Activated CD8-positive, alpha-beta memory T cell treated with anti-CD3 and anti-CD28 coated beads for 36 hours (primary cell): ENCODE measurements around the gene PDPK1. TPM values are rescaled to one million over a fixed set of nuclear protein-coding genes. Genes with fewer than 3 reads are reported as not detected.
"Not testable (repeated sequence)": the region's sequence is repeated elsewhere in the genome, so short reads cannot be mapped to it uniquely, and the experiment has no call there.

Source experiments
- CTCF ChIA-PET: fragments of 350-600 bp; sonication (Branson Sonifier 250); formaldehyde crosslinking; loops from one replicate; lab custom pipeline; 2021; ENCODE audit warnings: antibody characterized with exemption; lab: Charles Lee
- POLR2A ChIA-PET: fragments of 350-600 bp; sonication (Branson Sonifier 250); formaldehyde crosslinking; loops from one replicate; lab custom pipeline; 2021; ENCODE audit warnings: antibody characterized with exemption; lab: Charles Lee
- total RNA-seq, 2 experiments: library from RNA; stranded (reverse); gene quantifications; one replicate each; pipeline ENCODE4 v1.2.3, GENCODE V29; 2021

PDPK1 gene
- total RNA-seq, 2 experiments from 2014 or later: 47.9 to 49.2 TPM

GRCh38 chr16:2598133-2598641, 60.4 kb downstream of the PDPK1 start:
- ChIA-PET CTCF (no interaction called here), POLR2A (no interaction called here)

- CTCF ChIA-PET: no interaction called here
- POLR2A ChIA-PET: no interaction called here
Measured at GRCh38 chr16:2598723-2599122, 60.9 kb downstream of the PDPK1 start.

GRCh38 chr16:2599165-2599564, 61.3 kb downstream of the PDPK1 start:
- CTCF ChIA-PET, POLR2A ChIA-PET: not testable (repeated sequence)

GRCh38 chr16:2599785-2600184, 62.0 kb downstream of the PDPK1 start:
- CTCF ChIA-PET, POLR2A ChIA-PET: not testable (repeated sequence)

DNA sequence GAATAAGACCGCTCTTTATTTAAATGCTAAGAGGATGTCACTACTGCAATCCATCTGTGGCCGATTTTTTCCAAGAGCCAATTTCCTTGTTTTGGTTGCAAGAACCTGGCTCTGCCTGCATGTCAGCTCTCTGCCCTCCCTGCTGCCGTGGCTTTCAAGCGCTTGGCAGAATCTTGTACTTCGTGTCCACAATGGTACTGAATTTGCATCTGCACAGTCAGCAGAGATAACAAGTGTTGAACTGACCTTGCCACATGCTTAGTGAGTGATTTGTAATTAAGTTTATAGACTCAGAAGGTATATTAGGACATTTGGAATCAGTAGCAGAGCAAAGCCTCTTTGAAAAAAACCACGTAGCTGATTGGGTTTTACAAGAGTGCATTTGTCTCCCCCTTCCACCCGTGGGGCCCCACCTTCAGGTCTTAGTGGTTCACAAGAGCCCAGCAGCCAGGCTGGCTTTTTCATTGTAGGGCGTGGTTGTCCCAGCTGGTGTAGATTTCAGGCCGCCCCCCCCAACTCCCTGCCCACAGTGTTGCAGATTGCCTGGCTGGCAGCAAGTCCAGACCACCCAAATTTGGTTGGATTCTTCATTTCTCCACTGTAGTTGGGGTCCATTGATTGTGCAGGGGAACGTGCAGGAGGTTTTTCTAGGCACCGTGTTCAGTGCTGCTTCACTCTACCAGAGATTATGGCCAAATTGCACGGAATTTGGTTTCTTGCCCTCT, 63.6 kb downstream of the PDPK1 start:
- POLR2A ChIA-PET, CTCF ChIA-PET: not testable (repeated sequence)

GRCh38 chr16:2602175-2602574, 64.4 kb downstream of the PDPK1 start:
- CTCF ChIA-PET: interaction anchor here (1.5 kb wide), 1 partner anchor 62 kb away, joined by 4 read pairs; no protein-coding TSS in a partner anchor
- POLR2A ChIA-PET: not testable (repeated sequence)

DNA sequence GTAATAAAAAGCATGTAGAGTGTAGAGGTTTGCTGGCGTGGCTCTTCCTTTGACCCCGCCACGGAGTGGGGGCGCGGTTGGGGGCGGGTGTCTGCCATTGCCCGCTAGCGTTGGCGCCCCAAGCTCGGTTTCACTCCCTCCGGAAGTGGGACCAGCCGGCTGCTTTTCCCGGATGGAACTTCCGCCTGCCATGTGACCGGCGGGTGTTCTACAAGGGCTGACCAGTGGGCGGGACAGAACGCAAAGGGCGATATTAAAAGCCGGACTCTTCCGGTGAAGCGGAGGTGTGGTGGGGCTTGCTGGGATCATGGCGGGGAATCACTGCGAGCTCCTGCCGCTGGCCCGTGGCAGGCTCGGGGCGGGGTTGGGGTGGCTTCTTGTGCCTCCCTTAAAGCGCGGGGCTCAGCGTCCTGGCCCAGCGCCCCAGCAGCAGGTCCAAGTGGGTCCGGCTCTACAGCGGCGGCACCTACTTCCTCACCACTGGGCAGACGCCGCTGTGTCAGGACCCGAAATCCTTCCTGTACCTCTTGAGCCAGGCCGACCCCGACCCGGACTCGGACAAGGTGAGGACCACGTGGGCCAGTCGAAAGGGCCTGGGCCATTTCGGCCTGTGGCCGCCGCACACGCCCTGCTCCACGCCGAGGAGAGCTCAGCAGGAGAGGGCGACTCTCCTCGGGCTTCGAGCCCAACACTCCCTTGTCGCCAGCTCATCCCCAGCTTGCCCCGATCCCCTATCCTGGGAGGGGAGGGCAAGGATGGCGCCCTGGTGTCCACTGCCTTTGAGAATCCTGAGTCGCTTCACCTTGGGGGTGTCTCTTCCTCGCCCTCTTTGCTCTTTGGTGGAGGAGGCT, 65.6 kb downstream of the PDPK1 start:
- ChIA-PET CTCF (interaction anchor here (1.0 to 1.5 kb wide), 2 partner anchors 61 to 71 kb away, joined by 3 to 4 read pairs; no protein-coding TSS in a partner anchor), POLR2A (interaction anchor here (1.0 kb wide), 1 partner anchor 143 kb away, joined by 4 read pairs; the partner anchor contains the start of gene TEDC2)

DNA sequence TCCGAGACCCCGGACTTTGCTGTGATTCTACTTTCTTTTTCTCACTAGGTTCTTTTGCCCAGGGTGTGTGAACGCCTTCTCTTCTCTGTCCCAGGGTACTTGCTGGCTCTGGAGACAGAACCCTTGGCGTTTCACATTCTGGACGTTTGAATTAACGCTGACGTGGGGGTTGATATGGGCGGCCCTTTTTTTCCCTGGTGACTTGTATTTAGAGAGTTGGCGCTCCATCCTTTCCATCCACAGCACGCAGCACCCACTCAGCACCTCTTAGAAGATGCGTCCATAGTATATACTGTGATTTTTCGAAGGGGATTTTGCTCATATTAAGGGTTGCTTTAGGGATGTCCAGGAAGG, 66.2 kb downstream of the PDPK1 start:
- CTCF ChIA-PET: not testable (repeated sequence)

GRCh38 chr16:2606820-2607219, 69.0 kb downstream of the PDPK1 start:
- CTCF ChIA-PET, POLR2A ChIA-PET: not testable (repeated sequence)

More for the DNA sequence above, 66.2 kb downstream of the PDPK1 start:
- POLR2A ChIA-PET: not testable (repeated sequence)

GRCh38 chr16:2609345-2609744, 71.5 kb downstream of the PDPK1 start:
- POLR2A ChIA-PET: interaction anchor here (0.5 kb wide), 1 partner anchor 316 kb away, joined by 3 read pairs; no protein-coding TSS in a partner anchor
- CTCF ChIA-PET: not testable (repeated sequence)

DNA sequence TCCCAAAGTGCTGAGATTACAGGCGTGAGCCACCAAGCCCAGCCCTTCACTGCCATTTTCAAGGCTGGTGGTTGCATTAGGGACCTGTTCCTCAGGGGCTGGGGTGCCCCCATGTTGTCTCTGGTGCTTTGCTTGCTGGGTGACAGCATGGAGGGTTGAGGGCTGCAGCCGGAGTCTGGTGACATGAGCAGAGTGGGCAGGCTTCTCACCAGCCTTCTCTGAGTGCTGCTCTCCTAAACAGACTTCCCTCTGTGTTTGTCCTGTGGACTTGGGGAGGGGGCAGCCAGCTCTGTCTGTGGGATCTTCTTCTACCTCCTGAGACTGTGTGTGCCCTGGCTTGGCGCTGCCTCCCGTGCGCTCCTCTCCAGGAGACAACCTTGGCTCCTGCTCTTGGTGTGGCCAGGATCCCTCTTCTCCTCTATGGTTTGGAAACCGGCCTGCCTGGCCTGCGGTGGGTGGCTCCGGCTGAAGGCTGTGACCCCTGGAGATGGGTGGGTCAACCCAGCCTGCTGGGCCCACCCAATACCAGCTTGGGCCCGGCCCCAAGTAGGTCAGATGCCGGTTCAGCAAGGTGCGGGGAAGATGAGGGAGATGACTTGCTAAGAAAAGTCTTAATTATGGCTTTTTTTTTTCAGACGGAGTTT, 72.1 kb downstream of the PDPK1 start:
- CTCF ChIA-PET: no interaction called here
- POLR2A ChIA-PET: interaction anchor here (0.5 kb wide), 1 partner anchor 317 kb away, joined by 3 read pairs; no protein-coding TSS in a partner anchor

GRCh38 chr16:2610781-2611498, 73.1 kb downstream of the PDPK1 start:
- ChIA-PET POLR2A (no interaction called here), CTCF (no interaction called here)

DNA sequence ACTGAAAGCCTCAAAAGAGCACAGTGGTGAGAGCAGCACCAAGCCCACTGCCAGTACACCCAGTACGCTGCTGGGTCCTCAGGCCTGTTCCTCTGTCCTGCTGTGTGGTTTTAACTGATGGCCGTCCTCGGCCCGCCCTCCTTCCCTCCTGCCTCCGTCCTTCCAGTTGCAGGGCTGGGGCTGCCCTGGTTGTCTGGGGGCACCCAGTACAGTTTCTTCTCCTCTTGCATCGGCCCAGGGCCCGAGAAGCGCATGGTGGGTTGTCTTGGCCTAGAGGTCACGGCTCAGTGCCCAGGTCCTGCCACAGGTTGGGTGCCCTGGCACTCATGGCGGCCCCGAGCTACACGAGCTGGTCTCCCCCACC, 73.7 kb downstream of the PDPK1 start:
- ChIA-PET POLR2A (no interaction called here), CTCF (no interaction called here)

DNA sequence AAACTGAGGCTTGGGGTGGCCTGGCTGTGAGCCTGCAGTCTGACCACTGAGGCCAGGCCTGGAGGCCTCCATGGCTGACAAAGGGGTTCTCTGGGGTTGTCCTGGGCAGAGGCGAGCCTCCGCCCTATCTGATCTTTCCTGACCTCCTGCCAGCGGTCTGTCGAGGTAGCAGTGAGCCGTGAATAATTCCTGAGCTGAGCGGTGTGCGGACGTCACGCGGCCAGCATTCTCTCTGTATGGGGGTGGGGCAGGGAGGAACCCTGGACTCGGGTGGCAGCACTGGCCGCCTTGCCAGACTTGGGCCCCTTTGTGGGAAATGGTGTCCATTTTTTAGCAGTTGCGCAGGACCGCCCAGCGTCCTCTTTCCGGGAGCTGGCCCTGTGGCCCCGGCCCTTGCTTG, 74.1 kb downstream of the PDPK1 start:
- CTCF ChIA-PET, POLR2A ChIA-PET: not testable (repeated sequence)

DNA sequence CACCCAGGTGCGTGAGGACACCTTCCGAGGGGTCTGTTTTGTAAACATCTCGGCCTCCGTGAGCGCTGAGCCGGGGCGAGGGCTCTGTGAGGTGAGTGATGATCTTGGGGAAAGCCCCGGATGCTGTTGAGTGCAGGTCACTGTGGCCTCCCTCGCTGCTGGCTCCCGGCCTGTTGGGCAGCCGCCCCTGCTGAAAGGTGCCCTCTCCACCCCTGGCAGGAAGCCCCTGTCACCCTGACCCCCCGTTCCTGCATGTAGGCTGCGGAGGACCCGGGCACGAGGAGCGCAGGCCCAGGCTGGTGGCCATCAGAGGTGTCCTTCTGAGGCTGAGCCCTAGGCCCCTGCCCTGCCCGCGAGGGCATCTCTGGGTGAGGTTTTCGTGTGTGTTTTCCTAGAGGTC, 75.4 kb downstream of the PDPK1 start:
- POLR2A ChIA-PET, CTCF ChIA-PET: not testable (repeated sequence)

DNA sequence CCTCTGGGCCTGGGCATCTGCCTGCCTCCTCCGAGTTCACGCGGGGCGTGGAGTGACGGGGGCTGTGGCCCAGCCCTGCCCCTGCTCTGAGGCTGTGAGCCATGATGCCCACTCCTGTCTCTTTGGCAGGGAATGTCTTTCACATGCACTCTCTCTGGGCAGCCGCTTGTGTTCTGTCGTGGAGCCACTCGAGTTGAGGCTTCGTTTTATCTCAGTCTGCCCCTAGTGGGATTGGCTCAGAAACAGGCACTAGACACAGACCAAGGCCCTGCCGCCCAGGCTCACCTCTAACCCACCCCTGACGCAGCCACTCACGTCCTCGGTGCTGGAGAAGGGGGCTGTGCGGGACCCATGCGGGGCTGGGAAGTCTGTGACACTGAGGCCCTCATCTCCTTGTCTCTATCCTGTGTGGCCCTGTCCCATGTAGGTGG, 77.0 kb downstream of the PDPK1 start:
- CTCF ChIA-PET: no interaction called here

DNA sequence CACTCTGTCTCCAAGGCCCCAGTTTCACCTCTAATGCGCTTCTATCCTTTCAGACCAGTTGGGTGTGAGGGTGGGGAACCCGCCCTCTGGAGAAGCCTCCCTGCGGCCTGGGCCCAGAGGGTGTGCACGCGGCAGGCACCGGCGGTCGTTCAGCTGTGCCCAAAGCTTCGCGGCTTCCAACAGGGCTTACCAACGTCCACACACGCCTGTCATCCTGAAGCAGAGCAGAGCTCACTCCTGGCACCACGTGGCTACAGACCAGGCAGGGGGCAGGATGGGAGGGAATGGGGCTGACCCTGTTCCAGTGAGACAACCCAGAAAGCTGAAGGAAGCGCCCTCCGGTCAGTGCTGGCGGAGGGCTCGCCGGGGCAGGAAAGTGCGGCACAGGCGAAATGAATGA, 81.1 kb downstream of the PDPK1 start:
- CTCF ChIA-PET, POLR2A ChIA-PET: not testable (repeated sequence)

More for the DNA sequence above, 77.0 kb downstream of the PDPK1 start:
- POLR2A ChIA-PET: no interaction called here

- POLR2A ChIA-PET, CTCF ChIA-PET: not testable (repeated sequence)
Measured at GRCh38 chr16:2619628-2620027, 81.8 kb downstream of the PDPK1 start.

DNA sequence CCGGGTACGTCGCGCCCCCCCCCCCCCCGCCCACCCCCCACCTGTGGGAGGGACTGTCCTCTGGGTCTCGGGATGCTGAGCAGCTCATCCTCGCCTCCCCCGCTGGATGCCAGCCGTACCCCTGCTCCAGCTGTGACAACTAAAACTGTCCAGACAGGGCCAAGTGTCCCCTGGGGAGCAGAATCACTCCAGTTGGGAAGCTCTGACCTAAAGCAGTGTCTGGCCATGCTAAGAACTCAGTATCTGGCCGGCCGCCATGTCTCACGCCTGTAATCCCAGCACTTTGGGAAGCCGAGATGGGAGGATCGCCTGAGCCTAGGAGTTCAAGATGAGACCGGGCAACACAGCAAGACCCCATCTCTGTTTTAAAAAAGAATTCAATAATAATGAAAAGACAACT, 83.0 kb downstream of the PDPK1 start:
- CTCF ChIA-PET, POLR2A ChIA-PET: not testable (repeated sequence)
